ENCODE data around the gene SEC61B.
A peak's percentile ranks its signal among the peaks of the same experiment; 100 is the strongest.

SEC61B gene

DNA sequence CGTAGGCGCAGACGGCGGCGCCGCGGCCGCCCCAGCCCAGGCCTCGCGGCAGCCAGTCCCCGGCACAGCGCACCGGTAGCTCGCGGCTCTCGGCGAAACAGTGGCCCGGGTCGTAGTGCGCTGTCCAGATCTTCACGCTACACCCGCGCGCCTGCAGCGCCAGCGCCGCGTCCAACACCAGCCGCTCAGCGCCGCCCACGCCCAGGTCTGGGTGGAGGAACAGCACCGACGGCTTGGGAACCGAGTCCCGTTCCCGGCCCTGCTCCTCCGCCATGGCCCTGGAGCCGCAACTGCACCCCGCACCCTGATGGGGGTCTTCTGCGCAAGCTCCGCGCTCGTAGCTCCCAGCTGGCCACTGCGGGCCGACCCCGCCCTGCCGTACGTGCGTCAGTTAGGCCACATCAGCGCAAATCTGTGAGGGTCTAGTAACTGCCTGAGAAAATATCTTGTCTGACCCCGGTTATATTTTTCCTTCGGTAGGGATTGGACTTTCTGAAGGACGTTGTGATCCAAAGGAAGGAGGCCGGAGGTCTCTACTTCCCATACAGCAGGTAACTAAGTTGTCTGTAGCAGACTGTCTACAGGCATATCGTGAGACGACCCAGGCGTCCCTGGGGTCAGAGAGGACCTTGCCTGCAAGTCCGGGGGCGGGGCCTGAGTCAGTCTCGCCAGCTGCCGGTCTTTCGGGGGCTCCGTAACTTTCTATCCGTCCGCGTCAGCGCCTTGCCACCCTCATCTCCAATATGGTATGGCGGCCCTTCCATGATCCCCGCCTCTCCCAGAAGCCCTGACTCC, at the start of gene SEC61B, which contains the start of gene ALG2:
Gene SEC61B (plus strand): TSS at position 662 of the 795 bp plus-strand sequence. CDS start 82 bp downstream, at position 744.
Gene ALG2 (minus strand): TSS at position 322 of the 795 bp plus-strand sequence. CDS start 48 bp downstream, at position 274.
- peak; percentile 95 for DNase-seq

DNA sequence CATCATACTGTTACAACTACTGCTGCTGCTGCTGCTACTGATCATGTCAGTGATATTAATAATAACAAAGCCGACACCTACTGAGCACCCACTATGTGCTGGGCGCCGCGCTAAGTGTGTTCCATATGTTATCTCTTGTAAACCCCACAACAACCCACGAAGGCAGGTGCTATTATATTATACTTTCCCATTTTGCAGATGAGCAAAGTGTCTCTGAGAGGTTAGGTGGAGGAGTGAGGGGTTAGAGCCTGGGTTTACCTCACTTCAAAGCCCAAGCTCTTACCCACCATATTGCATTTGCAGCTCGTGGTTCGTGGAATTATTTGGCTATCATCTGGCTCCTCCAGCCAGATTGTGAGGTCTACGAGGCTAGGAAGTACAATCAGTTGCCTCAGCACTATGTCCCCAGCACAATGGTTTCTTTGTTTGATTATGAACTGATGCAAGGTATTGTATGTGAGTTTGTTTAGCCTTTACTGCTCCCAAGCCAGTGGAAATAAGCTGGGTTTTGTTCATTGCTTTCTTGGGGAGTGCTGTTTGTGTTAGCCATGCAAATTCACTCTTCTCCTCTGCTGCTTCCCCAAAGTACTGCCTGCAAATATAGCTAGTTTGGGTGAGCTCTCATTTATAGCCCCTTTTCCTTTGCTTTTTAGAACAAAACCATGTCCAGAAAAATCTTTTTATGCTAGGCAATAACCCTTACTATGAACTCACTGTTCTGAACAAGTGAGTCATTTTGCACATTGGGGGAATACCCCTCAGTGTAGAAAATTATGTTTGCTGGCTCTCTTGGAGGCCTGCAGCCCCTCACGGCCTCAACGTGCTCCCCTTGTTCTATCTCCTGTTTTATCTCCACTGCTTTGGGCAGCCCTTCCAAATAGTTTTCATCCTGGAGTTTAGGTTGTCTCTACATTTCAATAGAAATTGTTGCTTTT, 48.2 kb upstream of the SEC61B start:
- DNase-seq = no peak

GRCh38 chr9:99176527-99177013, 45.5 kb upstream of the SEC61B start:
- no peak for DNase-seq

DNA sequence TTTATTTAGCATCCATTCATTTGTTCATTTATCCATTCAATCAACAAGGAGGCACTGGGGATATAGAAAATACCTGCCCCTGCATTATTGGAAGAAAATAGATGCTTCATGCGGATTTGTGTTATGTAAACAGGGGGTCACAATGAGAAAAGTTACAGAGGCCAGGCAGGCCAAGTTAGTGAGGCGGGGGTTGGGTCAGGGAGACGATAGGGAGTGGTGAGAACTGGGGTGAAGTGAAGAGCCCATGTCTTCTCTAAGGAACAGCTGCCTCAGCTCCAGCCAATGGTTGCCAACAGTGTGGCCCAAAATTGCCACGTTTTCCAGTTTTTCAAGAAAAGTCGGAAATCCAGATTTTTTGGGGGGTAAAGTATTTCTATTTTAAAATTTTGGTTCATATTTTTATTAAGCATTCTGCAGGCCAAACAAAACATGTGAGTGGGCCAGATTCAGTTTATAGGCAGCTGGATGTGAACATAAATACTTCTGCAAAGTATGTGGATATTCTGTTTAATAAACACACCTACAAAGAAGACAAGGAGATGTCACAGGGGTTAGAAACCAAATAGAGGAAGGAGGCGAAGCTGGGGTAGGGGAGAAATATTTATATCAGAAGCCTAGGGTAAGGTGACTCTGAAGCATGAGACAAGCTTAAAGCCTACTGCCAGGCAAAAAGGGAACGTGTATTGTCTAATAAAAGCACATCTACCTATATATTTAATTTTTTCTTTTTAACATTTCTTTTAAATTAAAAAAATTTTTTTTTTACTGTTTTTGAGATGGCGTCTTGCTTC, 44.3 kb upstream of the SEC61B start:
- DNase-seq = no peak

- DNase-seq = no peak
These were observed 42.9 kb upstream of the SEC61B start for GRCh38 chr9:99178912-99179872.

GRCh38 chr9:99180199-99180598, 41.9 kb upstream of the SEC61B start:
- no peak for DNase-seq

- DNase-seq = no peak
These were observed 41.4 kb upstream of the SEC61B start for GRCh38 chr9:99180662-99181061.

DNA sequence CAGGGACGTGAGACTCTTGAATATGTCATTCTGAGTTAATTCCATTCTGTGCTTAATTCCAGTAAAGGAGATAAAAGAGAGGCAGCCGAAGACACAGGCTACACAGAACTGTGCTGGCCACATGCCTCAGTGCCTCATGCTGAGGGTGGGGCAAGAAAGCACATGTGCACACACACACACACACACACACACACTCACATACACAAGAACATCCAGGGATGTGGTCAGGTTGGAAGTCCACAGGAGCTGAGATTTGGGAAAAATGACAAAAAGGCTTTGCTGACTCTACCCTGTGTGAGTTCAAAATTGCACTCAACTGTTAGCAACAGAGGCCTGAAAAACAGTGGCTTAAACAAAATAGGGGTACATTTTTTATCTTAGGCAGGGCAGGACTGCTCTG, 40.9 kb upstream of the SEC61B start:
- DNase-seq = no peak

DNA sequence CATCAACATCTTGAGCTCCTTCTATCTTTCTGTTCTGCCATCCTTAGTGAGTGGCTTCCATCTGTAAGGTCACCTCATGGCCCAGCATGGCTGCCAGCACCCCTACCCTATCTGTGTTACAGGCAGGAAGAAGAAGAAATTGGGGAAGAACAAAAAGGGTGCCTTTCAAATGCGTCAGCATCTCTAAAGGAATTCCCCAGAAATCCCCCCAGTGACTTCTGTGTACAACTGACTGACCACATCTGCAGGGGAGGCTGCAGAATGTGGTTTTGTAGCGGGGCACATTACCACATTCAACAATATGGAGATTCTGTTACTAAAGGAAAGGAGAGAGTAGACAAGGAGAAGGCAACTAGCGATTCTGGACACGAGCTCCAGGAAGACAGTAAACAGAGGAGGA, 40.5 kb upstream of the SEC61B start:
- no peak for DNase-seq

GRCh38 chr9:99182356-99182755, 39.7 kb upstream of the SEC61B start:
- no peak for DNase-seq

GRCh38 chr9:99183616-99184015, 38.5 kb upstream of the SEC61B start:
- no peak for DNase-seq

- DNase-seq = no peak
These were observed 38.0 kb upstream of the SEC61B start for GRCh38 chr9:99184110-99184474.

DNA sequence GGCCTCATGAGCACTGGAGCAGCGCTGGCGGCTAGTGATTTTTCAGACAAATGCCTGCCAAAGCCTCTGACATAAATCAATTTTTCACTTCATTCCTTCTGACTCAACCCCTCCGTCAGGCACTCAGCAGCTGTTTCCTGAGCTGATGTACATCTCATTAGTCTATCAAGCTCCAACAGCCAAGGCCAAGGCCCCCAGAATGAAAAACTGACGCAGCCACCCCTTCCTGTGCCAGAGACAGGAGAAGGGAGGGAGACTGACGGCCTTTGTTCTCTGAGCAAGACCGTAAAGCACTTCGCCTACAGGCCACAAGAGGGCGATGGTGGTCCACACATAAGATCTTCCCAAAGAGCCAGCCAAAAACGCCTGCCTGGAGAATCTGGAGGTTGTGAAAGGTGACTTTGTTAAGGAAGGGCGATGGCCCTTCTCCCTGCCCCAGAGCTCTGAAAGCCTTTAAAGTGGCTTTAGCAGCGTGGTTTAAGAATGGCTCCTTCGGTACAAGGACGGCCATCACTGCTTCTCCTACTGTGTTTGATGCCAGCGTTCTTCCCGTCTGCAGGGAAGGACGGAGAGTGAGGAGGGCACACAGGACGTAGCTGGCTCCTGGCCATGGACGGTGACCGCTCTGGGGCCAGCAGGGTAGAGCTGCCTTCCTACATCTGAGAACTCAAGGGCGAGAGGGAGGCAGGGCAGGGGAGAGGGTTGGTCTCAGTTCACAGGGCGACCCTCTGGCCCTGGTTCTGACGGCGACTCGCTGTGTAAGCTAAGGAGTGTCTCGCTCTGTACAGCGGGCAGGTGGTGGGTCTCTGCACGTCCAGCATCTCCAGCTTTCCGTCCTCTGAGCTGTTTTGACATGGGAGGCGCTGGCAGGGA, 37.4 kb upstream of the SEC61B start:
- DNase-seq = peak; percentile 84

DNA sequence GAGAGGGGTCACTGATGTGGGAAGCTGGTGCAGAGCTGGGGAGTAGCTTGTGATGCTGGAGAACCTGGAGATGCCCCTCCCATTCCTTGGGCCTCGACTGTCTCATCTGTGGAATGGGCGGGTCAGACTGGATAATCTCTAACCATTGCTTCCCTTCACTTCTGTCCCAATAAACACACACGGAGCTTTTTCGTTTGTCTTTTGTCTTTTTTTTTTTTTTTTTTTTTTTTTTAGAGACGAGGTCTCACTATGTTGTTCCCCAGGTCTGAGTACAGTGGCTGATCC, 36.8 kb upstream of the SEC61B start:
- DNase-seq = no peak

- DNase-seq = no peak
These were observed 36.1 kb upstream of the SEC61B start for GRCh38 chr9:99185934-99186333.

DNA sequence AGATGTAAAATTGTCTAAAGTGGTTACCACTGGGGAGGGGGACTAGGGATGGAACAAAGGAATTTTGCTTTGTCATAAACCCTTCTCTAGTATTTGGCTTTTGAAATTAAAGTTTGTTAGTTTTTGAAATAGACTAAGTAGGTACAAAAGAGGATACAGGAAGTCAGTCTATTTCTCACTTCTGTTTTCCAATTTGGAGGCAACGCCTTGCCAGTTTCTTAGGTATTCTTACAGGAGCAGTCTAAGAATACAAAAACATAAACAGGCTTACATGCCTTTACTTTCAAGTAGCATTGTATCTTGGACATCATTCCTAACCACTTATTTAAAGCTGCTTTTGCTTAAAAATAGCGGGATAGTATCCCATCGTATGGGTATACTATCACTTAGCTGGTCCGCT, 34.8 kb upstream of the SEC61B start:
- no peak for DNase-seq

DNA sequence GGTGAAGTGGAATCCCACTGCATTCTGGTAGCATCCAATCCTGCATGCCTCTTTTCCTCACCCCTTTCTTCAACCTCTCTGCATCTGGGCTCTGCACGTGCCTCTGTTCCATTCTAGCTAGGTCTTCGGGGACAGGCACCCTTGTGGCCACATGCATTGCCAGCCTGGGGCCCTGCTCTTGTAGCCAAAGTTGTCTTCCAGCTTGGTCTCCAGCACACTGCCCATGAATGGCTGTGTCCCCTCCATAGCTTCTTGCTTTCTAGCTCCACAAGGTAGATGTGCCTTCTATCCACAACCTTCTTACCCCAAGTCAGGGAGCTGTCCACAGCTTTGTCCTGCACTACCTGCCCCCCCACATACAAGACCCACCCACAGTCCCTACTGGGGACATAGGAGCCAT, 32.9 kb upstream of the SEC61B start:
- DNase-seq = no peak

- peak; percentile 74 for DNase-seq
These were observed 32.0 kb upstream of the SEC61B start for GRCh38 chr9:99189887-99190596.

DNA sequence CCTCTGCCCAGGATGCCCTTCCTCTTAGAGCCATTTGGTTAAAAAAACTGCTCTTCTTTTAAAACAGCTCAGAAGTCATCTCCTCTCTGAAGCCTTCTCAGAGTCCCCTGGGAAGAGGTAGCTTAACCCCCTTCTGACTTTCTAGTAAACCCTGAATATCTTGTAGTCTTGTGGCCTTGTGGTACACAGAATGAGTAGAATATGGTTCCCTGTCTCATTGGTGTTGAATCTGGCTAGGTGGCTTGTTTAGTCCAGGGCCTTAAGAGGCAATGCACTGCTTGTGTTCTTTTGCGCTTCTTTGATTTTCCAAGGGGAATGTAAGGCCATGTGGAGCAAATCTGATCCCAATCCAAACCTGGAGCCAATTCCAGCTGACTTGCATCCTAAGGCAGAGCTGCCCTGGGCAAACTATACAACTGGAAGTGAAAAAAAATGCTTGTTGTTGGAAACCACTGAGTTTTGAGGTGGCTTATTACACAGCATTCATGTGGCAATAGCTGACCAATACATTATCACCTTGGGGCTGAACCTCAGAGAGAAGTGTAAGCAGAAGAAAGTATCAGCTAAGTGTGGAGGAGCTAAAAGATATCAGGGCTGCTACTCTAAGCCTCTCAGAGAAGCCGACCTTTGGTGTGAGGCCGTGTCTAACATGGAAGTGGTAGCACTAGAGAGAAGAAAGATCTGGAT, 31.3 kb upstream of the SEC61B start:
- DNase-seq = no peak
